Thyroid gland (tissue), 4 donors: Measurements from ENCODE around the gene DAPK1.

Experiments used
- POLR2A ChIP-seq, 2 donors: fragments of 450-650 bp; IDR thresholded peaks; one replicate each; pipeline ENCODE4 v1.6.1; 2017; ENCODE audit warnings: antibody characterized with exemption in 2 of 2, mild to moderate bottlenecking in 2 of 2, moderate library complexity in 1 of 2
- TF ChIP-seq, protein P1 (sequence below), 6 experiments: fragments of 200-600 bp in 3 of 6; fragments of 450-650 bp in 3 of 6; sonication (generic) in 3 of 6; IDR thresholded peaks; one replicate each; pipeline ENCODE4 v1.5.1; 2016 to 2019; ENCODE audit warnings: antibody characterized with exemption in 6 of 6, mild to moderate bottlenecking in 2 of 6, inconsistent platforms in 1 of 6, moderate library complexity in 1 of 6

DNA sequence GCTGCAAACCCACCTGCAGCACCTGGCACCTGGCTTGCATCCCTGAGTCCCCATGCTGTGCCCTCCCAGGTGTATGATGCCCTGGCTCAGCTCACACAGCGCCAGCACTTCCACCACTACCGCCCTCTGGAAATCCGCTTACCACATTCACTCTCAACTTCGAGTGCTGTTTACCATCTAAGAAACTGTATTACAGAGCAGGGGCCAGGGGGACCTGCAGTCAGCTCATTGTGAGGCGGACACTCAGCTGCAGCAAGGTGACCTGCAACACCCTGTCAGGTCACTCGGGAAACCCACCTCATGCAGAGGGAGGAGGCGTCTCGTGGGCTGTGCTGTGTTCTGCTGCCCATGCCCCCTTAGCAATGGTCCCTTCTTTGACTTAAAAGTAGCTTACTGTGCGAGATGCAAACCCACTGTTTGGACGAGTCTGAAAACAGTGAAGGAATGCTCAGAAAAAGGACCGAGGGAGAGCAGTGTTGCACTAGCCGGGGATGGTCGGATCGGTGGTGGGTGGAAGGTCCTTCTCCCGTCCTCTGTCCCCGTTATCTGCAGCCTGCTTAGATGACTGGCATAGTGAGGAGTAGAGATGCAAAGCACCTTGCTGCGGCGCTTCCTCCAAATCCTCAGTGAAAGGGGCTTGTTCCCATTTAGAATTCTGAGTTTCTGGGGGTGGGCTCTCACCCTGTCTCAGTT lies 173.1 kb downstream of the DAPK1 start:
- TF ChIP-seq, protein P1, sequence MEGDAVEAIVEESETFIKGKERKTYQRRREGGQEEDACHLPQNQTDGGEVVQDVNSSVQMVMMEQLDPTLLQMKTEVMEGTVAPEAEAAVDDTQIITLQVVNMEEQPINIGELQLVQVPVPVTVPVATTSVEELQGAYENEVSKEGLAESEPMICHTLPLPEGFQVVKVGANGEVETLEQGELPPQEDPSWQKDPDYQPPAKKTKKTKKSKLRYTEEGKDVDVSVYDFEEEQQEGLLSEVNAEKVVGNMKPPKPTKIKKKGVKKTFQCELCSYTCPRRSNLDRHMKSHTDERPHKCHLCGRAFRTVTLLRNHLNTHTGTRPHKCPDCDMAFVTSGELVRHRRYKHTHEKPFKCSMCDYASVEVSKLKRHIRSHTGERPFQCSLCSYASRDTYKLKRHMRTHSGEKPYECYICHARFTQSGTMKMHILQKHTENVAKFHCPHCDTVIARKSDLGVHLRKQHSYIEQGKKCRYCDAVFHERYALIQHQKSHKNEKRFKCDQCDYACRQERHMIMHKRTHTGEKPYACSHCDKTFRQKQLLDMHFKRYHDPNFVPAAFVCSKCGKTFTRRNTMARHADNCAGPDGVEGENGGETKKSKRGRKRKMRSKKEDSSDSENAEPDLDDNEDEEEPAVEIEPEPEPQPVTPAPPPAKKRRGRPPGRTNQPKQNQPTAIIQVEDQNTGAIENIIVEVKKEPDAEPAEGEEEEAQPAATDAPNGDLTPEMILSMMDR (IDR thresholded peaks at IDR 0.05), result no peak
- TF ChIP-seq POLR2A (IDR thresholded peaks at IDR 0.05), result no peak
